ENCODE data around the gene CALCB.

The CALCB gene

DNA sequence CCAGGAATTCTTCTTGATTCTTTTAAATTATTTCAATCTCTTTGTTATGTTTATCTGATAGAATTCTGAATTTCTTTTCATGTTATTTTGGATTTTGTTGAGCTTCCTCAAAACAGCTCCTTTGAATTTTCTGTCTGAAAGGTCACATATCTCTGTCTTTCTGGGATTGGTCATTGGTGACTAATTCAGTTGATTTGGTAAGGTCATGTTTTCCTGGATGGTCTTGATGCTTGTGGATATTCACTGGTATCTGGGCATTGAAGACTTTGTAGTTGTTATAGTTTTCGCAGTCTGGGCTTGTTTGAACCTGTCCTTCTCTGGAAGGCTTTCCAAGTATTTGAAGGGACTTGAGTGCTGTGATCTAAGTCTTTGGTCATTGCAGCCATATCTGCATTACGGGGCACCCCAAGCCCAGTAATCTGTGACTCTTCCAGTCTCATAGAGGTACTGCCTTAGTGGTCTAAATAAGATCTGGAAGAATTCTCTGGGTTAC is 22.4 kb downstream of the CALCB start:
- TF ChIP-seq, protein P1, sequence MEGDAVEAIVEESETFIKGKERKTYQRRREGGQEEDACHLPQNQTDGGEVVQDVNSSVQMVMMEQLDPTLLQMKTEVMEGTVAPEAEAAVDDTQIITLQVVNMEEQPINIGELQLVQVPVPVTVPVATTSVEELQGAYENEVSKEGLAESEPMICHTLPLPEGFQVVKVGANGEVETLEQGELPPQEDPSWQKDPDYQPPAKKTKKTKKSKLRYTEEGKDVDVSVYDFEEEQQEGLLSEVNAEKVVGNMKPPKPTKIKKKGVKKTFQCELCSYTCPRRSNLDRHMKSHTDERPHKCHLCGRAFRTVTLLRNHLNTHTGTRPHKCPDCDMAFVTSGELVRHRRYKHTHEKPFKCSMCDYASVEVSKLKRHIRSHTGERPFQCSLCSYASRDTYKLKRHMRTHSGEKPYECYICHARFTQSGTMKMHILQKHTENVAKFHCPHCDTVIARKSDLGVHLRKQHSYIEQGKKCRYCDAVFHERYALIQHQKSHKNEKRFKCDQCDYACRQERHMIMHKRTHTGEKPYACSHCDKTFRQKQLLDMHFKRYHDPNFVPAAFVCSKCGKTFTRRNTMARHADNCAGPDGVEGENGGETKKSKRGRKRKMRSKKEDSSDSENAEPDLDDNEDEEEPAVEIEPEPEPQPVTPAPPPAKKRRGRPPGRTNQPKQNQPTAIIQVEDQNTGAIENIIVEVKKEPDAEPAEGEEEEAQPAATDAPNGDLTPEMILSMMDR (IDR thresholded peaks at IDR 0.05; ENCODE audit: poor library complexity, severe bottlenecking), result no peak
- Histone ChIP-seq H3K9me3 (ENCODE audit: severe bottlenecking) (no peaks in the 10 kb centered on the region), H3K27ac (ENCODE audit: poor library complexity, severe bottlenecking) (no peak overlapping the region), H3K4me3 (ENCODE audit: severe bottlenecking) (no peak overlapping the region), H3K4me1 (ENCODE audit: insufficient read depth, poor library complexity, severe bottlenecking) (peaks cover 9% of the 10 kb centered on the region), H3K27me3 (ENCODE audit: insufficient read depth, poor library complexity, severe bottlenecking) (no peaks in the 10 kb centered on the region), H3K36me3 (ENCODE audit: low read depth) (no peaks in the 10 kb centered on the region)
- DNase-seq (ENCODE audit: low spot score) (no peak), ATAC-seq (ENCODE audit: low read depth) (peak; percentile 87)

DNA sequence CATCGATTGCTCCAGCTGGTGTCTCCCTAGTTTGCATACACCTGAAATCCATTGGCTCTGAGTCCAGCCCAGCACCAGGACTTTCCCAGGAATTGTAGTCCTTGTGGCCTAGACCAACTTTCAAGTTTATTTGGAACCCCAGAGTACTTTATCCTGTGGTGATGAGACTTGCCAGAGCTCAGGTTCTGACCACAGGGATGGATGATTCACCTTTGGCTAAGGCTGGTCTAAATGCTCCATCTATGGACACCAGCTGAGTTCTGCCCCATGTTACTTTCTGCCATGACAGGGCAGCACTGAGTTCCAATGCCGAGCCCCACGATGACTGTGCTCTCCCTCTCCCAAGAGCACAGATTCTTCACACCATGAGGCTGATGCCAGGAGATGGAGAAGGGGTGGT is 24.0 kb downstream of the CALCB start:
- Histone ChIP-seq H3K4me1 (ENCODE audit: insufficient read depth, poor library complexity, severe bottlenecking) (peaks cover 9% of the 10 kb centered on the region), H3K36me3 (ENCODE audit: low read depth) (no peaks in the 10 kb centered on the region), H3K27ac (ENCODE audit: poor library complexity, severe bottlenecking) (no peak overlapping the region), H3K27me3 (ENCODE audit: insufficient read depth, poor library complexity, severe bottlenecking) (no peaks in the 10 kb centered on the region), H3K4me3 (ENCODE audit: severe bottlenecking) (no peak overlapping the region), H3K9me3 (ENCODE audit: severe bottlenecking) (no peaks in the 10 kb centered on the region)
- ATAC-seq (ENCODE audit: low read depth), result no peak
- TF ChIP-seq, protein P1 (IDR thresholded peaks at IDR 0.05; ENCODE audit: poor library complexity, severe bottlenecking), result no peak
- no peak for DNase-seq (ENCODE audit: low spot score)

DNA sequence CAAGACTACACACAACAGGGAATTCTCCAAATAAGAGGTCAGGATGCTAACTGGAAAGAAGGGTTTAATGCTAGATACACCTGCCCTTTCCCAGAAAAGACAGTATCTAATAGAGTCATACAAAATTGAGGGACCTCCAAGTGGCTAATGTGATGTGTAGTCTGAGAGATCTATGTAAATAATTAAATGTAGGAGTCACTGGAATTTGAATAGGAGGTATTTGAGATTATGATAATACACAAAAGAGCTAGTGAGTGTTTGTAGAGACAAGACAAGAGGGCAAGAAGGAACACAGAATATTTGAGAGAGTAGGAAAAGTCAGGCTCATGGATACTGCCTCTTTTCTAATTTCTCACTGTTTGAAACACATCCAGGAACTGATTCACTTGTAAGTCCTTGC is 25.9 kb downstream of the CALCB start:
- H3K4me1 ChIP-seq (ENCODE audit: insufficient read depth, poor library complexity, severe bottlenecking), result peaks cover 9% of the 10 kb centered on the region
- DNase-seq (ENCODE audit: low spot score) (no peak), ATAC-seq (ENCODE audit: low read depth) (no peak)
- no peak overlapping the region for H3K4me3 ChIP-seq (ENCODE audit: severe bottlenecking)
- no peak overlapping the region for H3K27ac ChIP-seq (ENCODE audit: poor library complexity, severe bottlenecking)
- TF ChIP-seq, protein P1 (IDR thresholded peaks at IDR 0.05; ENCODE audit: poor library complexity, severe bottlenecking), result no peak
- H3K36me3 ChIP-seq (ENCODE audit: low read depth), result no peaks in the 10 kb centered on the region
- no peaks in the 10 kb centered on the region for H3K27me3 ChIP-seq (ENCODE audit: insufficient read depth, poor library complexity, severe bottlenecking)
- H3K9me3 ChIP-seq (ENCODE audit: severe bottlenecking), result no peaks in the 10 kb centered on the region

DNA sequence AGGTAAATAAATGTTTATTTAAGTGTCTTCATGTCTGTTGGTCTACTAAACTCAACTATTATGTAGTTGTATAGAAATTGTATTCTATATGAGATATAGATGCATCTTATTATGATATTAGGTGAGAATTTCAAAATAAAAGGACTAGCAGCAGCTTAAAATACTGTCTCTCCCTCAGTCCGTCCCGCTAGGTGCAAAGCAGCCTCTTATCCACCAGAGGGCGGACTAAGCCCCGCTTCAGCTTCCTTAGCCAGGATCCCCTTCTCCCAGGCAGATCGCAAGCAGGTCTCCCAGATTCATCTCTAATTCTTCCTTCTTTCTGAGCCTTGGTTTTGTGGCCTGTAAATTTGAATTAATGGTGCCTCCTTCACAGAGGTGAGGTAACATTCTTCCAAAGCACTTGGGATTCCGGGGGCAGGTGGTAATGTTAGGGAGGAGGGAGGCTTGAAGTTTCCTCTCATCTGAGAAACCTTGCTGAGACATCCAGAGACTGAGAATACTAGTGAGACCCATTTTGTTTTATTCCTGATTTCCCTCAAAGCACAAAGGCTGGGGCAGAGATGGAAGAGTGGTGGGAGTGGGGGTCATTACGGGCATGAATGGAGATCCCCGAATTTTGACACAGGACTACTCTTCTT is 27.8 kb downstream of the CALCB start:
- no peaks in the 10 kb centered on the region for H3K36me3 ChIP-seq (ENCODE audit: low read depth)
- H3K27me3 ChIP-seq (ENCODE audit: insufficient read depth, poor library complexity, severe bottlenecking), result no peaks in the 10 kb centered on the region
- DNase-seq (ENCODE audit: low spot score) (no peak), ATAC-seq (ENCODE audit: low read depth) (peak; percentile 90)
- no peak overlapping the region for H3K4me3 ChIP-seq (ENCODE audit: severe bottlenecking)
- H3K27ac ChIP-seq (ENCODE audit: poor library complexity, severe bottlenecking), result no peak overlapping the region
- peaks cover 12% of the 10 kb centered on the region for H3K4me1 ChIP-seq (ENCODE audit: insufficient read depth, poor library complexity, severe bottlenecking)
- H3K9me3 ChIP-seq (ENCODE audit: severe bottlenecking), result peaks cover 2% of the 10 kb centered on the region
- TF ChIP-seq, protein P1 (IDR thresholded peaks at IDR 0.05; ENCODE audit: poor library complexity, severe bottlenecking), result peak; percentile 92

DNA sequence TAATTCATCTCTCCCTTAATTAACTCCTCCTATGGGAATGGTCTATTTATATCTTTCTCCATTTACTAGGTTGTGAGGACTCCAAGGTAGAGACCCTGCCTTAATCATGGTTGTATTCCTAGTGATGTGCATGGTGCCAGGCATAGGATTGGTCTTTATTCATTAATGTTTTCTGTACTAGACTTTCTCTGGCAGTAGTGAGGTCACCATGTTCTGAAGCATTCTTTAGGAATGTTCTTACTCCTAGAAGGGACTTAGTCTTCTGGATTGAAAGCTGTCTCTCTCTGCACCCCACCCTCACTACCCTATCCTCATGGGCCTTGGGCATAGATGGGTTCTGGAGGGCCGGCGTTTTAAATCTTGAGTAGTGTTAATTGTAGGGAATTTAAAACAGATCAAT is 30.8 kb downstream of the CALCB start:
- H3K27me3 ChIP-seq (ENCODE audit: insufficient read depth, poor library complexity, severe bottlenecking), result no peaks in the 10 kb centered on the region
- H3K27ac ChIP-seq (ENCODE audit: poor library complexity, severe bottlenecking), result no peak overlapping the region
- no peaks in the 10 kb centered on the region for H3K36me3 ChIP-seq (ENCODE audit: low read depth)
- no peak for ATAC-seq (ENCODE audit: low read depth)
- TF ChIP-seq, protein P1 (IDR thresholded peaks at IDR 0.05; ENCODE audit: poor library complexity, severe bottlenecking), result no peak
- no peak for DNase-seq (ENCODE audit: low spot score)
- H3K9me3 ChIP-seq (ENCODE audit: severe bottlenecking), result peaks cover 2% of the 10 kb centered on the region
- H3K4me1 ChIP-seq (ENCODE audit: insufficient read depth, poor library complexity, severe bottlenecking), result peaks cover 32% of the 10 kb centered on the region
- H3K4me3 ChIP-seq (ENCODE audit: severe bottlenecking), result no peak overlapping the region
